ENCODE measurements around the gene CTNND2. TPM values are rescaled to one million over a fixed set of nuclear protein-coding genes. Genes with fewer than 3 reads are reported as not detected.

CTNND2 gene
- total RNA-seq, 1 experiment from 2014 or later: 7.0 TPM

DNA sequence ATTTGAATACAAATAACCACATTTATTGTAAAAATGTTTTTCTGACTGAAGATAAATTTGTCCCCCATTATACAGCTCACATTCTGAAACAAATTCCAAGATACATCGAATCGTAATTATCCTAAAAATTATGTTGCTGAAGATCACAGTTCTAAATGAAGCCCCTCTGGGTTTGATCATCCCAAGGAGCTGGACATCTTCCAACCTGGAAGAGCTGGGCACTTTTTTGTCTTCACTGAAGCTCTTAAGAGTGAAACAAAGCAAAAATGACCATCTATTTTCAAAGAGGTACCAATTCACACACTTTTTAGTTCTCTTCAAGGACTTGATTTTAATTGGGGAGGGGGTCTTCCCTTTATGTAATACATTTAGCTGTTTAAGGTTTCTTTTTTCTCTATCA lies 5.5 kb downstream of the CTNND2 start:
- Histone ChIP-seq H2BK15ac (ENCODE audit: low read depth, low read length) (no peak overlapping the region), H2BK5ac (ENCODE audit: insufficient read length, low read length) (no peak overlapping the region), H3K23me2 (ENCODE audit: insufficient read length, low read depth, low read length, poor library complexity, severe bottlenecking) (peaks cover 11% of the 10 kb centered on the region), H3K9me3 (ENCODE audit: control insufficient read depth, low read depth, low read length) (no peaks in the 10 kb centered on the region), H4K5ac (ENCODE audit: insufficient read length, low read depth, low read length) (no peak overlapping the region), H3T11ph (ENCODE audit: low read length) (no peak overlapping the region), H3K18ac (ENCODE audit: insufficient read length, low read depth, low read length) (no peak overlapping the region), H4K91ac (ENCODE audit: insufficient read length, low read depth, low read length) (no peak overlapping the region), H3K79me2 (ENCODE audit: insufficient read depth, low read length) (no peaks in the 10 kb centered on the region), H3K79me1 (ENCODE audit: insufficient read depth, low read depth, low read length, poor library complexity, severe bottlenecking) (no peaks in the 10 kb centered on the region), H2BK120ac (ENCODE audit: low read depth, low read length, poor library complexity, severe bottlenecking) (no peak overlapping the region), H2AFZ (ENCODE audit: low read length) (no peak overlapping the region), H3K56ac (ENCODE audit: insufficient read length, low read depth, low read length) (no peak overlapping the region), H3K9ac (ENCODE audit: extremely low read depth, insufficient read length, low read length) (no peak overlapping the region), H3K14ac (ENCODE audit: insufficient read depth, low read length) (no peak overlapping the region), H3K27me3 (ENCODE audit: insufficient read depth, low read length) (peaks cover 7% of the 10 kb centered on the region; the same call in 1 of the 2 replicates), H2BK12ac (ENCODE audit: insufficient read length, low read depth, low read length) (no peak overlapping the region), H3K4me2 (ENCODE audit: insufficient read depth, insufficient read length, low read length) (no peak overlapping the region), H2BK20ac (ENCODE audit: low read depth, low read length, poor library complexity, severe bottlenecking) (no peak overlapping the region), H3K4ac (ENCODE audit: low read depth, low read length) (no peak overlapping the region), H3K27ac (ENCODE audit: insufficient read length, low read depth, low read length) (no peak overlapping the region), H4K20me1 (ENCODE audit: control insufficient read depth, insufficient read depth, insufficient read length) (no peaks in the 10 kb centered on the region), H4K8ac (replicated peaks; ENCODE audit: insufficient read length, low read depth, low read length) (no peak overlapping the region), H3K23ac (ENCODE audit: insufficient read length, low read depth, low read length) (no peak overlapping the region), H3K4me1 (ENCODE audit: insufficient read depth, low read length) (no peaks in the 10 kb centered on the region), H2AK5ac (ENCODE audit: insufficient read length, low read length) (no peak overlapping the region)
- Mint-ChIP-seq H3K4me1 (peaks cover 16 to 20% of the 10 kb centered on the region in 2 experiments), H3K27me3 (ENCODE audit: low read depth) (peaks cover 36% of the 10 kb centered on the region), H3K36me3 (ENCODE audit: insufficient read depth in 1 of 3, low read depth in 3 of 3) (no peaks in the 10 kb centered on the region), H3K4me3 (no peak overlapping the region), H3K9me3 (no peaks in the 10 kb centered on the region; a peak in 1 of 5 replicates), H3K27ac (no peak overlapping the region)
- DNase-seq: no peak
- TF ChIP-seq, protein P1, sequence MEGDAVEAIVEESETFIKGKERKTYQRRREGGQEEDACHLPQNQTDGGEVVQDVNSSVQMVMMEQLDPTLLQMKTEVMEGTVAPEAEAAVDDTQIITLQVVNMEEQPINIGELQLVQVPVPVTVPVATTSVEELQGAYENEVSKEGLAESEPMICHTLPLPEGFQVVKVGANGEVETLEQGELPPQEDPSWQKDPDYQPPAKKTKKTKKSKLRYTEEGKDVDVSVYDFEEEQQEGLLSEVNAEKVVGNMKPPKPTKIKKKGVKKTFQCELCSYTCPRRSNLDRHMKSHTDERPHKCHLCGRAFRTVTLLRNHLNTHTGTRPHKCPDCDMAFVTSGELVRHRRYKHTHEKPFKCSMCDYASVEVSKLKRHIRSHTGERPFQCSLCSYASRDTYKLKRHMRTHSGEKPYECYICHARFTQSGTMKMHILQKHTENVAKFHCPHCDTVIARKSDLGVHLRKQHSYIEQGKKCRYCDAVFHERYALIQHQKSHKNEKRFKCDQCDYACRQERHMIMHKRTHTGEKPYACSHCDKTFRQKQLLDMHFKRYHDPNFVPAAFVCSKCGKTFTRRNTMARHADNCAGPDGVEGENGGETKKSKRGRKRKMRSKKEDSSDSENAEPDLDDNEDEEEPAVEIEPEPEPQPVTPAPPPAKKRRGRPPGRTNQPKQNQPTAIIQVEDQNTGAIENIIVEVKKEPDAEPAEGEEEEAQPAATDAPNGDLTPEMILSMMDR (conservative IDR thresholded peaks at IDR 0.05): no peak
- WGBS (ENCODE audit: extremely low coverage, insufficient read length, low lambda C conversion rate): no CpG with 5 or more reads among the region's 2 CpGs
